ENCODE data around the gene THSD4. TPM values are rescaled to one million over a fixed set of nuclear protein-coding genes. Genes with fewer than 3 reads are reported as not detected.

THSD4 gene
- polyA plus RNA-seq, 1 donor from 2014 or later: 0.46 TPM

DNA sequence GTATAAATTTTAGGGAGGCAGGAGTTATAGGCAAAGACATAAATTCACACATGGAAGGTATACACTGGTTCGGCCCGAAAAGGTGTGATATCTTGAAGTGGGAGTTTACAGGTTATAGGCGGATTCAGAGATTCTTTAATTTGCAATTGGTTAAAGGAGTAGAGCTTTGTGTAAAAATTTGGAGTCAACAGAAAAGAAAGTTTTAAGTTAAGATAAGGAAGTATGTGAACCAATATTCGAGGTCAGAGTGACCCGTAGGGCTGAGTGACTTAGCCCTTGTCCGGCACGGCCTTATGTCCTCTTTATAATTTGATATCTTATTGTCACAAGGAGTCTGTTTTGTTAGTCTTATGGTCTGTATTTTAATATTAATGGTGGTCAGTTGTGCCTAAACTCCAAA lies 10.6 kb upstream of the THSD4 start:
- H3K27ac ChIP-seq (ENCODE audit: low read length): no peak overlapping the region

DNA sequence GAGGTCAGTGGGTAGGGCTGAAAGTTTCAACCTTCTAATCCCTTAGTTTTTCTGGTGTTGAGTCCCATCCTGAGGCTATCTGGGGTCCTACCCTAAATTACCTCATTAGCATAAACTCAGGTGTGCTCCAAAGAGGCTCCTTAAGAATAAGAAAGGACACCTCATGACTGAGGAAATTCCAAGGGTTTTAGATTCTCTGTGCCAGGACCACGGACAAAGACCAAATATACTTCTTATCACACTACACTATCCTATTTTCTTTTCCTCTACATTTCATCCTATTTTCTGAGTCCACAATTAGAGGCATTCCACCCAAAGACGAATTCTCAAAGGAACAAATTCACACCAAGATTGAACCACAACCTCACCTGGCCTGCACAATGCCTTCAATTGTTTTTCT lies 9.8 kb upstream of the THSD4 start:
- Histone ChIP-seq H3K4me2 (ENCODE audit: low read length) (no peak overlapping the region), H3K79me2 (replicated peaks; ENCODE audit: insufficient read depth, low read length) (no peaks in the 10 kb centered on the region), H3K27ac (ENCODE audit: low read length) (no peak overlapping the region), H3K9ac (ENCODE audit: low read length) (no peak overlapping the region), H3K4me3 (ENCODE audit: low read length) (no peak overlapping the region), H3F3A (ENCODE audit: insufficient read depth, low read length, poor library complexity, severe bottlenecking) (no peaks in the 10 kb centered on the region), H3K36me3 (ENCODE audit: insufficient read depth, low read length) (no peaks in the 10 kb centered on the region), H2AFZ (ENCODE audit: low read depth, low read length) (no peak overlapping the region), H4K20me1 (ENCODE audit: insufficient read depth) (no peaks in the 10 kb centered on the region), H3K9me3 (ENCODE audit: low read length) (no peaks in the 10 kb centered on the region), H3K27me3 (ENCODE audit: insufficient read depth, low read depth, low read length) (no peaks in the 10 kb centered on the region), H3K9me2 (ENCODE audit: insufficient read depth, low read length) (no peaks in the 10 kb centered on the region)
- TF ChIP-seq EZH2 (IDR thresholded peaks at IDR 0.05; ENCODE audit: borderline replicate concordance, insufficient read depth, low read length, poor library complexity, severe bottlenecking): no peak
- TF ChIP-seq POLR2AphosphoS5 (IDR thresholded peaks at IDR 0.05): no peak
- TF ChIP-seq SMC3 (conservative IDR thresholded peaks at IDR 0.05; ENCODE audit: poor library complexity): no peak
- no peak for TF ChIP-seq TAF1 (IDR thresholded peaks at IDR 0.05; ENCODE audit: low read depth)
- no peak for TF ChIP-seq EP300 (conservative IDR thresholded peaks at IDR 0.05; ENCODE audit: poor library complexity, severe bottlenecking)
- TF ChIP-seq, protein P1, sequence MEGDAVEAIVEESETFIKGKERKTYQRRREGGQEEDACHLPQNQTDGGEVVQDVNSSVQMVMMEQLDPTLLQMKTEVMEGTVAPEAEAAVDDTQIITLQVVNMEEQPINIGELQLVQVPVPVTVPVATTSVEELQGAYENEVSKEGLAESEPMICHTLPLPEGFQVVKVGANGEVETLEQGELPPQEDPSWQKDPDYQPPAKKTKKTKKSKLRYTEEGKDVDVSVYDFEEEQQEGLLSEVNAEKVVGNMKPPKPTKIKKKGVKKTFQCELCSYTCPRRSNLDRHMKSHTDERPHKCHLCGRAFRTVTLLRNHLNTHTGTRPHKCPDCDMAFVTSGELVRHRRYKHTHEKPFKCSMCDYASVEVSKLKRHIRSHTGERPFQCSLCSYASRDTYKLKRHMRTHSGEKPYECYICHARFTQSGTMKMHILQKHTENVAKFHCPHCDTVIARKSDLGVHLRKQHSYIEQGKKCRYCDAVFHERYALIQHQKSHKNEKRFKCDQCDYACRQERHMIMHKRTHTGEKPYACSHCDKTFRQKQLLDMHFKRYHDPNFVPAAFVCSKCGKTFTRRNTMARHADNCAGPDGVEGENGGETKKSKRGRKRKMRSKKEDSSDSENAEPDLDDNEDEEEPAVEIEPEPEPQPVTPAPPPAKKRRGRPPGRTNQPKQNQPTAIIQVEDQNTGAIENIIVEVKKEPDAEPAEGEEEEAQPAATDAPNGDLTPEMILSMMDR (IDR thresholded peaks at IDR 0.05; ENCODE audit: poor library complexity, severe bottlenecking): no peak
- TF ChIP-seq RAD21 (conservative IDR thresholded peaks at IDR 0.05): no peak

More for the DNA sequence above, 10.6 kb upstream of the THSD4 start:
- Histone ChIP-seq H3F3A (ENCODE audit: insufficient read depth, low read length, poor library complexity, severe bottlenecking) (no peaks in the 10 kb centered on the region), H3K4me2 (ENCODE audit: low read length) (no peak overlapping the region), H3K4me3 (ENCODE audit: low read length) (no peak overlapping the region), H3K9me2 (ENCODE audit: insufficient read depth, low read length) (no peaks in the 10 kb centered on the region), H4K20me1 (ENCODE audit: insufficient read depth) (no peaks in the 10 kb centered on the region), H3K9ac (ENCODE audit: low read length) (no peak overlapping the region), H3K9me3 (ENCODE audit: low read length) (no peaks in the 10 kb centered on the region), H3K27me3 (ENCODE audit: insufficient read depth, low read depth, low read length) (no peaks in the 10 kb centered on the region), H3K79me2 (replicated peaks; ENCODE audit: insufficient read depth, low read length) (no peaks in the 10 kb centered on the region), H3K36me3 (ENCODE audit: insufficient read depth, low read length) (no peaks in the 10 kb centered on the region), H2AFZ (ENCODE audit: low read depth, low read length) (no peak overlapping the region)
- TF ChIP-seq, protein P2, sequence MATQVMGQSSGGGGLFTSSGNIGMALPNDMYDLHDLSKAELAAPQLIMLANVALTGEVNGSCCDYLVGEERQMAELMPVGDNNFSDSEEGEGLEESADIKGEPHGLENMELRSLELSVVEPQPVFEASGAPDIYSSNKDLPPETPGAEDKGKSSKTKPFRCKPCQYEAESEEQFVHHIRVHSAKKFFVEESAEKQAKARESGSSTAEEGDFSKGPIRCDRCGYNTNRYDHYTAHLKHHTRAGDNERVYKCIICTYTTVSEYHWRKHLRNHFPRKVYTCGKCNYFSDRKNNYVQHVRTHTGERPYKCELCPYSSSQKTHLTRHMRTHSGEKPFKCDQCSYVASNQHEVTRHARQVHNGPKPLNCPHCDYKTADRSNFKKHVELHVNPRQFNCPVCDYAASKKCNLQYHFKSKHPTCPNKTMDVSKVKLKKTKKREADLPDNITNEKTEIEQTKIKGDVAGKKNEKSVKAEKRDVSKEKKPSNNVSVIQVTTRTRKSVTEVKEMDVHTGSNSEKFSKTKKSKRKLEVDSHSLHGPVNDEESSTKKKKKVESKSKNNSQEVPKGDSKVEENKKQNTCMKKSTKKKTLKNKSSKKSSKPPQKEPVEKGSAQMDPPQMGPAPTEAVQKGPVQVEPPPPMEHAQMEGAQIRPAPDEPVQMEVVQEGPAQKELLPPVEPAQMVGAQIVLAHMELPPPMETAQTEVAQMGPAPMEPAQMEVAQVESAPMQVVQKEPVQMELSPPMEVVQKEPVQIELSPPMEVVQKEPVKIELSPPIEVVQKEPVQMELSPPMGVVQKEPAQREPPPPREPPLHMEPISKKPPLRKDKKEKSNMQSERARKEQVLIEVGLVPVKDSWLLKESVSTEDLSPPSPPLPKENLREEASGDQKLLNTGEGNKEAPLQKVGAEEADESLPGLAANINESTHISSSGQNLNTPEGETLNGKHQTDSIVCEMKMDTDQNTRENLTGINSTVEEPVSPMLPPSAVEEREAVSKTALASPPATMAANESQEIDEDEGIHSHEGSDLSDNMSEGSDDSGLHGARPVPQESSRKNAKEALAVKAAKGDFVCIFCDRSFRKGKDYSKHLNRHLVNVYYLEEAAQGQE (IDR thresholded peaks at IDR 0.05; ENCODE audit: borderline replicate concordance): no peak
- TF ChIP-seq TAF1 (IDR thresholded peaks at IDR 0.05; ENCODE audit: low read depth): no peak

DNA sequence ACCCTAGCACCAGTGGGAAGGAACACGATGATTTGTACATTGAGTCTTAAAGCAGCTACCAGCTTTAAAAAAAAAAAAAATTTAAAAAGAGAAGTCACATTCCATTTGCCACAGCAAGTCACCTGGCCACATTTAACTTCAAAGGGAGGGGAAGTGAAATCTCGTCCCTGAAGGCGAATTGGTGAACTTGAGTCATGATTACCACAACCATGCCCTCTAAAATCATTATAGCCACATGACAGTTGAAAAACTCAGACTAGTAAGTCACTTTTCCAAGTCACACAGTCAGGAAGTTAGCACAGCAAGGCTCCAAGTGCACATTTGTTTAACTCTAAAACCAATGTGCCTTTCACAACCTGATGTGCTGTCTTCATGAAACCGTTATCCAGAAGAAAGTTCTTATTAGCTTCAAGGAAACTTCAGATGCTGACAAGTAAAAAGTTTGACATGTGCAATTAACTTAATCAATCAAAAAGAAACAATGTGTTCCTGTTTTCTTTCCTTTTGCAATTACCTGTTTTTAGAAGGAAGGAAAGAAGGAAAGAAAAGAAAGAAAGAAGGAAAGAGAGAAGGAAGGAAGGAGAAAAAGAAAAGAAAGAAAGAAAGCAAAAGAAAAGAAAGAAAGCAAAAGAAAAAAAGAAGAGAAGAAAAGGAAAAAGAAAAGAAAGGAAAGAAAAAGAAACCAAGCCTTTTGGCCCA lies 8.3 kb upstream of the THSD4 start:
- no peaks in the 10 kb centered on the region for H3K79me2 ChIP-seq (replicated peaks; ENCODE audit: insufficient read depth, low read length)

More for the DNA sequence above, 8.3 kb upstream of the THSD4 start:
- TF ChIP-seq RAD21 (conservative IDR thresholded peaks at IDR 0.05): no peak
- H3K9me3 ChIP-seq (ENCODE audit: low read length): no peaks in the 10 kb centered on the region
- no peak overlapping the region for H3K4me2 ChIP-seq (ENCODE audit: low read length)
- H3K4me3 ChIP-seq (ENCODE audit: low read length): no peak overlapping the region
- H2AFZ ChIP-seq (ENCODE audit: low read depth, low read length): no peak overlapping the region
- no peaks in the 10 kb centered on the region for H3F3A ChIP-seq (ENCODE audit: insufficient read depth, low read length, poor library complexity, severe bottlenecking)
- H3K27me3 ChIP-seq (ENCODE audit: insufficient read depth, low read depth, low read length): no peaks in the 10 kb centered on the region
- no peaks in the 10 kb centered on the region for H3K9me2 ChIP-seq (ENCODE audit: insufficient read depth, low read length)
- no peak overlapping the region for H3K9ac ChIP-seq (ENCODE audit: low read length)
- H3K36me3 ChIP-seq (ENCODE audit: insufficient read depth, low read length): no peaks in the 10 kb centered on the region
- H4K20me1 ChIP-seq (ENCODE audit: insufficient read depth): no peaks in the 10 kb centered on the region
- no peak overlapping the region for H3K27ac ChIP-seq (ENCODE audit: low read length)

Data from neural cell (in vitro differentiated cells).